SK-N-SH (cell line): Measurements from ENCODE around the gene PIF1.

ENCODE experiments used
- CHD2 ChIP-seq: fragments of 150-350 bp; IDR thresholded peaks from 2 replicates; pipeline ENCODE4 v1.6.1; 2018; ENCODE audit warnings: low read length; ENCODE audit not compliant: partially characterized antibody
- FOXM1 ChIP-seq: IDR thresholded peaks from 2 replicates; pipeline ENCODE4 v1.4.0; 2012; ENCODE audit warnings: low read depth, mild to moderate bottlenecking
- GABPA ChIP-seq: IDR thresholded peaks from 2 replicates; pipeline ENCODE4 v1.4.0; 2012; ENCODE audit warnings: low read depth, mild to moderate bottlenecking
- RAD21 ChIP-seq: IDR thresholded peaks from 2 replicates; pipeline ENCODE4 v1.6.1; 2012; ENCODE audit warnings: mild to moderate bottlenecking, low read length
- REST ChIP-seq: IDR thresholded peaks from 2 replicates; pipeline ENCODE4 v1.6.1; 2012; ENCODE audit warnings: mild to moderate bottlenecking, low read depth, low read length, moderate library complexity
- RFX5 ChIP-seq: IDR thresholded peaks from 2 replicates; pipeline ENCODE4 v1.6.1; 2012; ENCODE audit warnings: mild to moderate bottlenecking, improper control_type of control experiment, low read length
- SIN3A ChIP-seq: IDR thresholded peaks from 2 replicates; pipeline ENCODE4 v1.6.1; 2012; ENCODE audit warnings: low read depth, mild to moderate bottlenecking, low read length, moderate library complexity, borderline replicate concordance
- TAF1 ChIP-seq: IDR thresholded peaks from 2 replicates; pipeline ENCODE4 v1.6.1; 2012; ENCODE audit warnings: low read depth, mild to moderate bottlenecking, low read length, moderate library complexity, borderline replicate concordance
- TCF12 ChIP-seq: IDR thresholded peaks from 2 replicates; pipeline ENCODE4 v1.4.0; 2012
- TF ChIP-seq, protein P1 (sequence below): fragments of 200-600 bp; sonication (generic); IDR thresholded peaks from 2 replicates; pipeline ENCODE4 v1.6.1; 2017; ENCODE audit warnings: antibody characterized with exemption, mild to moderate bottlenecking, moderate library complexity

GRCh38 chr15:64807751-64808222, 17.7 kb downstream of the PIF1 start:
- TF ChIP-seq, protein P1, sequence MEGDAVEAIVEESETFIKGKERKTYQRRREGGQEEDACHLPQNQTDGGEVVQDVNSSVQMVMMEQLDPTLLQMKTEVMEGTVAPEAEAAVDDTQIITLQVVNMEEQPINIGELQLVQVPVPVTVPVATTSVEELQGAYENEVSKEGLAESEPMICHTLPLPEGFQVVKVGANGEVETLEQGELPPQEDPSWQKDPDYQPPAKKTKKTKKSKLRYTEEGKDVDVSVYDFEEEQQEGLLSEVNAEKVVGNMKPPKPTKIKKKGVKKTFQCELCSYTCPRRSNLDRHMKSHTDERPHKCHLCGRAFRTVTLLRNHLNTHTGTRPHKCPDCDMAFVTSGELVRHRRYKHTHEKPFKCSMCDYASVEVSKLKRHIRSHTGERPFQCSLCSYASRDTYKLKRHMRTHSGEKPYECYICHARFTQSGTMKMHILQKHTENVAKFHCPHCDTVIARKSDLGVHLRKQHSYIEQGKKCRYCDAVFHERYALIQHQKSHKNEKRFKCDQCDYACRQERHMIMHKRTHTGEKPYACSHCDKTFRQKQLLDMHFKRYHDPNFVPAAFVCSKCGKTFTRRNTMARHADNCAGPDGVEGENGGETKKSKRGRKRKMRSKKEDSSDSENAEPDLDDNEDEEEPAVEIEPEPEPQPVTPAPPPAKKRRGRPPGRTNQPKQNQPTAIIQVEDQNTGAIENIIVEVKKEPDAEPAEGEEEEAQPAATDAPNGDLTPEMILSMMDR = no peak
- TF ChIP-seq RAD21 (no peak), FOXM1 (no peak), REST (no peak), TAF1 (no peak), TCF12 (no peak), CHD2 (no peak), RFX5 (no peak), SIN3A (no peak), GABPA (no peak)
